Activated T-helper 1 cell treated with Interleukin-2 at 50 U/mL for 16 hours (primary cell): ENCODE data around the gene SPIB.
"Not testable (repeated sequence)": the region's sequence is repeated elsewhere in the genome, so short reads cannot be mapped to it uniquely, and the experiment has no call there.

ENCODE experiments used
- DNase-seq: peaks from one replicate; pipeline ENCODE4 v3.0.0-alpha.2; 2020; ENCODE audit warnings: low read depth

The SPIB gene

DNA sequence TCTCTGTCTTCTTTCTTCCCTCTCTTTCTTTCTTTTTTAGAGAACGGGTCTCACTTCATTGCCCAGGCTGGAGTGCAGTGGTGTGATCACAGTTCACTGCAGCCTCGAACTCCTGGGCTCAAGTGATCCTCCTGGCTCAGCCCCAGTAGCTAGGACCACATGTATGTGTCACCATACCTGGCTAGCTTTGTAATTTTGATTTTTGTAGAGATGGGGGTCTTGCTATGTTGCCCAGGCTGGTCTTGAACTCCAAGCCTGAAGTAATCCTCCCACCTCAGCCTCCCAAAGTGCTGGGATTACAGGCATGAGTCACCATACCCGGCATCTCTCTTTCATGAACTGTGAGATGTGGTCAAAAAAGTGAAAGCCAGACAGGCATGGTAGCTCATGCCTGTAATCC, 54.6 kb downstream of the SPIB start:
- not testable (repeated sequence) for DNase-seq

GRCh38 chr19:50475101-50475568, 56.4 kb downstream of the SPIB start:
- DNase-seq = no peak

DNA sequence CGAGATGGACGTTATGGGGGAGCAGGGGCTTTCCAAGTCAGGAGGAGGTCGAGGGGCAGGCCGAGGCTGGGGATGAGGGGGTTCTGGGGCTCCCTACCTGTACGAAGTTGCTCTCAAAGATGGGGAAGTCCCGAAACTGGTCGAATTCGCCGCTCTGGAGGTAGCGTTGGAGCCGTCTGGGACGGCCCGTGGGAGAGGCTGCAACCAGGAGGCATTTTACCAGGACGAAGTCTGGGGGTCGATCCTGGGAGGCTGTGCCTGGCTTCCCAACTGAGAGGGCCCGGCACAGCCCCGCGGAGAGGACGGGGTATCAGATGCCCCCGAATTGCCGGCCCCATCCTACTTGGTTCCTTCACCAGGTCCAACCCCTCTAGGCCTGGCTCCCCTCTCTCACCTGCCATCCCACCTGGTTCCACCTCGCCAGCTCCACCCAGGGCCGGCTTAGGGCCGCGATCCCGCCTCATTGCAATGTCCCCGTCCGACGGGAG, 57.0 kb downstream of the SPIB start:
- no peak for DNase-seq

DNA sequence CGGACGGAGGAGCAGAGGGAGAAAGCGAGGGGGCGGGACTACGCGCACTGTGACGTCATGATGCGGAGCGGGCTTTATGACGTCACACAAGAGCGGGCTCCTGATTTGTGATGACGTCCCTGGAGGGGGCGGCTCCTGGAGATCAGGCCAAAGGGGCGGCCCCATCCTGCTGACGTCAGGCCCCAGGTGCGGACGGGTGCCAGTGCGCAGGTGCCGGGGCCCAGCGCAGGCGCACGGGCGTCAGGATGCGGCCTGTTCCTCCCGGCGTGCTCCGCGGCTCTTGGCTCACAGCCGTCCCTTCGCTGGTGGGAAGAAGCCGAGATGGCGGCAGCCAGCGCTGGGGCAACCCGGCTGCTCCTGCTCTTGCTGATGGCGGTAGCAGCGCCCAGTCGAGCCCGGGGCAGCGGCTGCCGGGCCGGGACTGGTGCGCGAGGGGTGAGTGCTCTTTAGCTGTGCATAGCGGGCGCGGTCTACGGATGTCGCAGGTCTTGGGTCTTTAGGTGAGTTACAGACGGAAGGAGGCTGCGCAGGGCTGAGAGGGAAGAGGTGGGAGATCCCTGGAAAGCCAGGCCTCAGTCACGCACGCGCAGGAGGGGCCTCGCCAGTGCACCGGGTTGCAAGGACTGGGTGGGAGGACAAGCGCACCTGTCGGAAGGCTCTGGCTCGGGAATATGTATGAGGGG, 57.6 kb downstream of the SPIB start, which contains the start of the genes EMC10 and GARIN5A:
Gene EMC10 (plus strand): TSS at position 284 of the 683 bp plus-strand sequence. CDS start 38 bp downstream, at position 322.
Gene GARIN5A (minus strand): TSS at position 625 of the 683 bp plus-strand sequence. CDS start 460 bp downstream, at position 165.
- DNase-seq = peak; percentile 89

- DNase-seq = no peak
These were observed 58.1 kb downstream of the SPIB start for GRCh38 chr19:50476907-50477238.

- DNase-seq = no peak
These were observed 59.2 kb downstream of the SPIB start for GRCh38 chr19:50477751-50478515.

DNA sequence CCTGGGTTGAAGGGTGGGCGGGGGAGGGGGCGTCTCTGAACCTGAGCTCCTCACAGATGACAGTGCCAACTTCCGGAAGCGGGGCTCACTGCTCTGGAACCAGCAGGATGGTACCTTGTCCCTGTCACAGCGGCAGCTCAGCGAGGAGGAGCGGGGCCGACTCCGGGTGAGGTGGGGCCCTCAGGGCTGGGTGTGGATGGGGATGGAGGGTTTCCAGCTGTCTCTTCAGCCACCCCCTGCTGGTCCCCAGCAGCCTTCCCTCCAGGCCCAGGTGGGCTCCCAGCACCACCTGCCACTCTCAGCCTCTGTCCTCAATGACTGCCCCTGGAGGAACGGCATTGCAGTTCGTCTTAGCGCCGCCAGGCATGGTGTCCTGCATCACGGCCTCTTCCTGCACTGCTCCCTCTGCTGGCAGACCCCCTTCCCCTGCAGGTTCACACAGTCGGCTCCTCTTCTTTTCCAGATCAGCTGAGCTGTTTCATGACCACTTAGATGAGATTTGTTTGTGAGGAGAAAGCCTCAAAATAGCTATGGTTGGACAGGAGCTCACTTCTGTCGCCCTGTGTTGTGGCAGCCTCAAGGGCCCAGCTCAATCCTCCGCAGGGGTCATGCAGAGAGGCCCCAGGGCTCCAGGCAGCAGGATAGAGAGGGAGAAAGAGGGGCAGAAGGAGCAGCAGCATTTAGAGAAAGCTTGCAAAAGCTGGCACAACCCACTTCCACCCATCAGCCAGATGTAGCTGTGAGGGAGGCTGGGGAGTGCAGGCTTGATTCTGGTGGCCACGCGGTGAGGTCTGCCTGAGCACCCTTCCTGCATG, 60.4 kb downstream of the SPIB start:
- no peak for DNase-seq

- no peak for DNase-seq
These were observed 61.1 kb downstream of the SPIB start for GRCh38 chr19:50479761-50480251.

GRCh38 chr19:50480281-50481111, 61.8 kb downstream of the SPIB start:
- DNase-seq = no peak
